HG03565 (cell line): ENCODE data around the gene BEST3.

ENCODE experiments used
- ATAC-seq: cut with Tn5 transposase; IDR thresholded peaks from one replicate; pipeline ENCODE4 v1.9.1; 2021; ENCODE audit warnings: mild to moderate bottlenecking, moderate library complexity; ENCODE audit not compliant: unreplicated experiment

The BEST3 gene

DNA sequence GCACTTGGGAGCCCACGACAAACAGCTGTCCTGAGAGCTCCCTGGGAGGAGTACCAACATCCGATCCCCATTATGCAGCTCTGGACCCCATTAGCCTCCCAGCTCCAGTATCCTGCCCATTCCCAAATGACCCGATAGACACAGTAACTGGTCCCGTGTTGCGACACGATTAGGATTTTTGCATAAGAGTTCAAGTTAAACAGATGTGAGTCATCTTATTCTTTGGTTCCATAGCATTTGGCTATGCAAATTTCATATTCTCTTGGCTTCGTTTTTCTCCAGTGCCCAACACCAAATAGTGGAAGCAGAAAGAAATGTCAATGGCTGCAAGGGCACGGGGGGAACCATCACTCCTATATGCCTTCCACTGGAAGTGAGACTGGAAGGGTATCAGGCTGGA, 45.4 kb downstream of the BEST3 start:
- ATAC-seq, result no peak

DNA sequence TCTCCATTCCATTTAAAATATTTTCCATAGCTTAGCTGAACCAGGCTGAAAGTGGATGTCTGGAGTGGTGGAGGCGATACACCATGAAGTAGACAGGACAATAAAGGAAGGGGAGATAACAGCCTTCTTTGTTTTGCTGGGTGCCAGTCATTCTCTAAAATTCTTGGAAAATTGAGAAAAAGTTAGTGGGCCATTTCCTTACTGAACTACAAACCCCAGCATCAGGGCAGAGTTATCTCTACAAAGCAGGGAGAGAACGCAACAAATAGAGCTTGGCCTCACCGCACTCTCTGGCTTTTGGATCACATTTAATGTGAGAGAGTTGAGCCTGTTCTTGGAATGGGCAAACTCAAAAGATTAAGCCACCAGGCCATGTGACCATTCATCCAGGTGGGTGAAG, 47.2 kb downstream of the BEST3 start:
- ATAC-seq, result no peak

- ATAC-seq, result no peak
Observed at GRCh38 chr12:69649529-69649928, 49.6 kb downstream of the BEST3 start.

DNA sequence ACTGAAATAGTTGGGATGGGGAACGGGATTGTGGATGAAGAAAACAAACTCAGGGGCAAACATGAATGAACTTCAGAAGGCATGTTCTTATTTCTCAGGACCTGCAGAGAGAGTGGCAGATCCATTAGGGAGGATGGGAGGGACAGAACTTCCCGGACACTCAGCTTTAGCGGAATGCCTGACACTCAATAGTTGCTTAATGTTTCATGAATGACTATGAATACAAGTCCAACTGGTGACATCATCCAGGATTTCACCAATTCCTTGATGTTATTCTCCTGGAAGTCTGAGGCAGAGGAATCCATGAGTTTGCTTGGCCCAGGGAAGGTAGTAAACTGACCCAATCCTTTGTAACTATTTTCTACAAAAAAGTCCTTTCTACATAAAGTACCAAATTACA, 50.6 kb downstream of the BEST3 start:
- ATAC-seq, result no peak

- no peak for ATAC-seq
Observed at GRCh38 chr12:69647178-69647577, 51.9 kb downstream of the BEST3 start.

GRCh38 chr12:69645031-69645430, 54.1 kb downstream of the BEST3 start:
- no peak for ATAC-seq

GRCh38 chr12:69644511-69644910, 54.6 kb downstream of the BEST3 start:
- ATAC-seq, result no peak

GRCh38 chr12:69642531-69642930, 56.6 kb downstream of the BEST3 start:
- ATAC-seq, result no peak

- no peak for ATAC-seq
Observed at GRCh38 chr12:69641546-69641945, 57.6 kb downstream of the BEST3 start.

- ATAC-seq, result peak; percentile 85
Observed at GRCh38 chr12:69639400-69640016, 59.6 kb downstream of the BEST3 start.

DNA sequence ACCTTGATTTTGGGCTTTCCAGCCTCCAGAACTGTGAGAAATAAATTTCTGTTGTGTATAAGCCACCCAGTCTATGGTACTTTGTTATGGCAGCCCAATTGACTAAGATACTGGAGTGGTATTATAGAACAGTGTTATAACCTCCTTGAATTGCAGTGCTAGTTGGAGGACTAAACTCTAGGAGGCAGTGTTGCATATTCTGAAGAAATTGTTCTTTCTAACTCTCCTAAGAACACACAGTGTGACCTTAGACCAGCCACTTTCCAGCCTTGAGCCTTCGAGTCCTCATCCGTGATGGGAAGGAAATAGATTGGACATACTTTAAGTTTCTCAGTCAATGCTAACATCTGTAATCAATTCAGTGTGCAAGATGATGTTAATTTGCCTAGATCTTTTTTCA, 66.0 kb downstream of the BEST3 start:
- ATAC-seq, result no peak

DNA sequence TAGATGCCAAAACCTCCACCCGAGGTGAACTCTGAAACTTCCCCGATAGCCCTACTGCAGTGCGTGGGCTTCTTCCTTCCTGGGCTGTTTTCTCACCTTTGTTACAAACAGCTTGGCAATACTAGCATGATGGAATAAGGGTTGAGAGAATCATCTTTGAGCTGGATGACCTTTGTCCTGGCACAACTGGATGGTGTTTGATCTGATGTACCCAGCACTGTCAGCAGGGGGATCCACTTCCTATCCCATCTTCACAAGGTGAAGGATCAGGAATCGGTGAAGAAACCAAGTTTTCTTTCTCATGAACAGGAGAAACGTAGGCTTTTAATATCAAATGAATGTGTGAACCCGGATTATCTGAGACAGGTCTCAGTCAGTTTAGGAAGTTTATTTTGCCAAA, 68.9 kb downstream of the BEST3 start:
- ATAC-seq, result no peak

DNA sequence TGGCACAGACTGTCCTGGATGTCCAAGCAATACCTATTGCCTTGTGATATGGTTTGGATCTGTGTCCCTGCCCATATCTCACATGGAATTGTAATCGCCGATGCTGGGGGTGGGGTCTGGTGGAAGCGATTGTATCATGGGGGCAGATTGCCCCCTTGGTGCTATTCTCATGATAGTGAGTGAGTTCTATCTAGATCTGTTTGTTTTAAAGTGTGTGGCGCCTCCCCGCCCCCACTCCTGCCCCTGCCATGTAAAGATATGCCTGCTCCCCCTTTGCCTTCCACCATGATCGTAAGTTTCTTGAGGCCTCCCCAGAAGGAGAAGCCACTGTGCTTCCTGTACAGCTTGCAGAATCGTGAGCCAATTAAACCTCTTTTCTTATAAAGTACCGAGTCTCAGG, 71.6 kb downstream of the BEST3 start:
- no peak for ATAC-seq

DNA sequence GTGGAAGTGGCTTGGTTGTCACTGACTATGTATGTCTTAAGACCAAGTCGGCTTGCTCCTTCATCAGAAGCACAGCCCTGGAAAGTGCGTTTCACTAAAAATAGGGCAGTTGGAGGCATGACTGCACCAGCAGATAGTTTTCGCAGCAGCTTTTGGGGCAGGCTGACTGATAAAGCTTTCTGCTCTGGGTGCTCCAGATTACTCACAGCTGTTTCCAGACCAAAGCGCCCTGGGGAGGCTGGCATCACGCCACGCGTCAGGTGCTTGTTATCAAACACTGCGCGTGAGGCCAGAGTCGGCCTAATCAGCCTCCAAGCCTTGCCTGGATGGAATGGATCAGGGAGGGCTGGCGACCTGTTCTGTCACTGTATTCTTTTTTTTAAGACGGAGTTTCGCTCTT, 75.1 kb downstream of the BEST3 start:
- ATAC-seq, result no peak

DNA sequence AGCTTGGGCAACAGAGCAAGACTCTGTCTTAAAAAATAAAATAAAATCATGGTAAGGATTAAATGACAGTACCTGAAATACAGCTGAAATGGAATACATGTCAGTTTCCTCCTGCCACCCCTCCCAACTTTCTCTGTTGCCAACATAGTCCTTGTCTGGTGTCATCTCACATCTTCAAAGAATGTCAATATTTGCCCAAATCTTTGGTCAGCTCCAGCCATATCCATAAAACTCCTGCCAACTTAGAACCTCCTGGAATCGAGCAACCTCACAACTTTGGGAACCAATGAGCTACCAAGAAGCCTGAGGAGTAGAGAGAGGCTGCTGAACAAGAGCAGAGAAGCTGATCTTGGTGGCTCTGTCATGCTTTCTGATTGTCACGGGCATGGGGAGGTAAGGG, 77.6 kb downstream of the BEST3 start:
- ATAC-seq, result no peak

DNA sequence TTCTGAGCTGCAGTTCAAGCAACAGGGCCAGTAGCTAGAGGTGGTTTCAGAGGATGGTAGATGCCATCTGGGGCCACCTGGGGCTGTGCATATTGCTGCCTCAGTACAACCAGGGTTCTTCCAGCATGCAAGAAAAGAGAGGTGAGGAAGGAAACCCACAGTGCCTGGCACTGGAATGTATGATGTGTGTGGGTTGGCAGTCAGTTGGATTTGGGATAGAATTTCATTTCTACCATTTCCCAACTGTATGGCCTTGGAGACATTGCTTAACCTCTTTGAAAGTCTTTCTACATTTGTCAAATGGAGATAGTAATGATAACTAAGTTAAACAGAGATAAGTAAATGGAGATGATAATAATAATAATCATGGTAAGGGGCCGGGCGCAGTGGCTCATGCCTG, 78.2 kb downstream of the BEST3 start:
- no peak for ATAC-seq

GRCh38 chr12:69620077-69620476, 79.0 kb downstream of the BEST3 start:
- ATAC-seq, result no peak

DNA sequence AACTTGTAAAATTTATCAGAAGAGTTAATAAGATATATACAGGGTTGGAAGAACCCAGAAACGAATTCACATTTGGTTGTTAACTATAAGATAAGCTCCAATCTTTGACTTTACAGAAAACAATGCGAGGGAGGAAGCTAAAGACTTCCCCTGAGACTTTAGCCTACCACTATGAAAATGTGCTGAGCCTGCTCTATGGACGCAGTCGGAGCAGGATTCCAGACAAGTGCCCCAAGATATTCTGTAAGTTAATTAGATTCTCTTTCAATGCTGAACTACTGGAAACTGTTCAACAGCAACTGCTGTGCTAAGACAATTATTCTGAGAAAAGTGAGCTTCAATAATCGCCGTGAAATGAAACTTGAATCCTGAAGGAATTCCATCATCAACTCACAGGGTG, 80.1 kb downstream of the BEST3 start:
- no peak for ATAC-seq

DNA sequence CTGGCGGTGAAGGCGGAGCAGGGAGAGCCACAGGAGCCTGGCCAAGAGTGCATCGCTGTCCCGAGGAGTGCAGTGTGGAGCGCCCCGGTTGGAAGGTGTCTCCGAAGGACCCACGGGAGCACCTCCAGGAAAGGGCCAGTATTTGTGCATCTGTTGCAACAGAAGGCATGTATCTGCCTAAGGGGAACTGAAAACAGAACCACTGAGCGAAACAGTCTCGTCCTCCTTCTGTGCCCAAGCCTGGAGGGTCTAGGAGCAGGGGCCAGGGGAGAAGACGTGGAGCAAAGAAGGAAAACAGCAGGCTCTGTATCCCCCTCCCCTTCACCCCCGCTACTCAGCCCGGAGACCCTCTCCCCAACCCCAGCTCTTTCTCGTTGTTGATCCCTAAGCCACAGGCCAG, 83.1 kb downstream of the BEST3 start:
- ATAC-seq, result no peak

GRCh38 chr12:69613351-69613750, 85.8 kb downstream of the BEST3 start:
- no peak for ATAC-seq

DNA sequence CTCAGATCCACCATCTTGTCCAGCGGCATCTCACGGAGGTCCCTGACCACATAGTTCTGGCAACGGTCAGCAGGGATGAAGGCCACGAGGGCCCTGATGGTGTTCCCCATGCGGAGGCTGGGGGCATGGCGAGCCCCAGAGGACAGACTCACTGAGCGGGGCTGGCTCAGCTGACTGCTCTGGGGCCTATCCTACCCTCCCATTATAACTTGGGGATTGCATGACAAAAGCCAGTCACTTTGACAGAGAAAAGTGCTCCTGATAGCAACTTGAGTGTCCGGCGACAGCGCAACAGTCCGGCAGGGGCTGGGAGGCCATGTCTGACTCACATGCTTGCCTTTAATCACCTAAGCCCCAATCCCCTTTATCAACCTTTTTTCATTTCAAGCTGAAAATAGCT, 88.4 kb downstream of the BEST3 start, which contains the start of gene LRRC10:
LRRC10 (minus strand) TSS at position 179 of the 400 bp plus-strand sequence; CDS start at position 110, 69 bp downstream.
- no peak for ATAC-seq

DNA sequence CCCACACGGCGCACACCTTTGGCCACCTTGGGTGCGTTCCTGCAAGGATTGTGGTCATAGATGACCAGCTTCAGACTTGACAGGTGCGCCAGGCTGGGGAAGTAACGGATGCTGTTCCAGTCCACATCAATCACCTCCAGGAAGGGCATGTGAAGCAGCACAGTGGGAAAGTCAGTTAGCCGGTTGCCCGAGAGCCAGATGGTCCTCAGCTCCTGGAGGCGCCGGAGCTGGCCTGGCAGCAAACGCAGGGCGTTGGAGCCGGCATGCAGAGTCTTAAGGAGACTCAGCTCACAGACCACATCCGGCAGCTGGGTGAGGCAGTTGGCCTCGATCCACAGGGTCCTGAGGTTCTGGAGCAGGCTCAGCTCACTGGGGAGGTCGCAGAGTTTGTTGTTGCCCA, 89.0 kb downstream of the BEST3 start:
- ATAC-seq, result no peak

- no peak for ATAC-seq
Observed at GRCh38 chr12:69608114-69608513, 91.0 kb downstream of the BEST3 start.
